GM18502 (cell line): ENCODE measurements around the gene CCDC32.

Experiments
- ATAC-seq: cut with Tn5 transposase; IDR thresholded peaks from one replicate; pipeline ENCODE4 v1.9.1; 2021; ENCODE audit warnings: mild to moderate bottlenecking; ENCODE audit not compliant: unreplicated experiment, poor library complexity

CCDC32 gene

DNA sequence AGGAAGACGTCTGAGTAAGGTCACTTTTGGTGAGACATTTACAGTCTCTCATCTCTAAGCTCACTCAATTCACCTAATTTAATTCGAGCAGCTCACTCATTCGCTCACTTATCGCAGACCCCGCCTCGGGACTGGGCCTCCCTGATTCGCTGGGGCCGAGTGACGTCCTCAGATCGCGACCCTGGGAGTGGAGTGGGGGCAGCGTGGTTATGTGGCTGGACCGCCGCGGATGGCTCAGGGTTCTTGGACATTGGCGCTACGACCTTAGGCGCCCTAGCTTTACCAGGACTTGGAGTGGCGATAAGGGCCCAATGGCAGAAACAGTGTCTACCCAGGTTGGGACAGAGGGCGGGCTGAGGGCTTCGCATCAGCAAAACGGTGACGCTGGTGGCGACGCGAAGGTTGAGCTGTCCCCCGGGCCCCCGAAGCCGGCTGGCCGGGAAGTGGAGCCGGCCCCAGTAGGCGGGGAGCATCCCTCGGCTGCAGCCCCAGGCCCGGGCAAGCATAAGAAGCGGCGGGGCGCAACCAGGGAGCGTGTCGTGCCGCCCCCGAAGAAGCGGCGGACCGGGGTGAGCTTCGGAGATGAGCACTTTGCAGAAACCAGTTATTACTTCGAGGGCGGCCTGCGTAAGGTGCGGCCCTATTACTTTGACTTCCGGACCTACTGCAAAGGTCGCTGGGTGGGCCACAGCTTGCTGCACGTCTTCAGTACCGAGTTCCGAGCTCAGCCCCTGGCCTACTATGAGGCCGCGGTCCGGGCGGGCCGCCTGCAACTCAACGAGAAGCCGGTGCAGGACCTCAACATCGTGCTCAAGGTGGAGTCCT is 4.5 kb upstream of the CCDC32 start, which contains the start of gene RPUSD2:
Gene RPUSD2, plus strand, starts transcription at position 171 of the 825 bp plus-strand sequence. Its CDS starts 39 bp downstream, at position 210.
- peak; percentile 39 for ATAC-seq

DNA sequence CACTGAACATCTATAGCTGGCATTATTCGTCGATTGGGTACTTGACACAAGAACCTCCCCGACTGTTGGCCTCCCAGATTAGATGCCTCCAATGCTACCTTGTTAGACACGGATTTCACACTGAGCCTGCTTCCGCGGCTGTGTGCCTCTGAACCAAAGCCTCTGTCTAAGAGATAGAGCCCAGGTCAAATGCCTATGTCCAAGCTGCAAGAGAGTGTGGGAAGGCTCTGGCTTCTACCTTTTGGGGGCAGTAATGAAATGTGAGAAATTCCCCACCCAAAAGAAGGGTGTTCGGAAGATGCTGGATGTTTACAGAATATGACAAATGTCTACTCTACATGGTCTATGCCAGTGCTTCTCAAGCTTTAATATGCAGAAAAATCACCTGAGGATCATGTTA is 2.3 kb upstream of the CCDC32 start:
- no peak for ATAC-seq

DNA sequence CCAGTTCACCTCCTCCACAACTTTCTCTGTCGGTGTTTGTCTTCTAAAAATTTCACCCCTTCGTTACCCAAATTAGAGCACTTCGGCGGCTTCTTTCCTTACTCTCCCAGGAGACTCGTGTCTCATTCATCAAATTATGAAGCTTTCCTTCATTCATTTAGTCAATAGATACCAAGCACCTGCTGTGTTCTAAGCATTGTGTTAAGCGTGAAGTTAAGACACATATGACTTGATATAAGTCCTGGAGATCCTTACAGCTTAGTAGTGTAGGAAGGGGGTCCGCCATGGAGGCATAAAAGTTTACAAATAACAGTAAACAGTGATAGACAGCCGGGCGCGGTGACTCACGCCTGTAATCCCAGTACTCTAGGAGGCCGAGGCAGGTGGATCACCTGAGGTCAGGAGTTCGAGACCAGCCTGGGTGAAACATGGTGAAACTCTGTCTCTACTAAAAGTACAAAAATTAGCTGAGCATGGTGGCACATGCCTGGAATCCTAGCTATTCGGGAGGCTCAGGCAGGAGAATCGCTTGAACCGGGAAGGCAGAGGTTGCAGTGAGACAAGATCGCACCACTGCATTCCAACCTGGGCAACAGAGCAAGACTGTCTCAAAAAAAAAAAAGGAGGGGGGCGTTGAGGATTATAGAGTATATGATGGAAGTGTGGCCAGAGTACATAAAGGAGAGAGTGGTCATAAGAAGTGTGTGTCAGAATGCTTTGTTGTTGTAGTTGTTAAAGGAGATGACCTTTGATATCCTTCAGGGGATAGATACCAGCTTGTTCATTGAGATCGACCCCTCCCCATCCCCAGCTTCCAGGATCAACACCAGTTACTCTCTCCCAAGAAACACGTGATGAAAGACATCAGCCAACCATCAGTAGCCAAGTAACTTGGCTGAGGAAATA is 744 bp upstream of the CCDC32 start:
- no peak for ATAC-seq

DNA sequence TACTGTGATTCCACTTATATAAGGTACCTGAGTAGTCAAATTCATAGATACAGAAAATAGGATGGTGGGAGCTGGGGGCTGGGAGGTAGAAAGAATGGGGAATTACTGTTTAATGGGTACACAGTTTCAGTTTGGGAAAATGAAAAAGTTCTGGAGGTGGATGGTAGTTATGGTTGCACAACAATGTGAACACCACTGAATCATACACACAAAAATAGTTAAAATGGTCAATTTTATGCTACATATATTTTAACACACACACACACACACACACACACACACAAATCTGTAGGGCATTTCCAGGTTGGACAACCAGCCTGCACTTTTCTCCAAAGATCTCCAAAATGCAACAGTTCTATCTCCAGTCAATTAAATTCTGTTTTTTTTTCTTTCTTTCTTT is 1.4 kb downstream of the CCDC32 start:
- no peak for ATAC-seq

DNA sequence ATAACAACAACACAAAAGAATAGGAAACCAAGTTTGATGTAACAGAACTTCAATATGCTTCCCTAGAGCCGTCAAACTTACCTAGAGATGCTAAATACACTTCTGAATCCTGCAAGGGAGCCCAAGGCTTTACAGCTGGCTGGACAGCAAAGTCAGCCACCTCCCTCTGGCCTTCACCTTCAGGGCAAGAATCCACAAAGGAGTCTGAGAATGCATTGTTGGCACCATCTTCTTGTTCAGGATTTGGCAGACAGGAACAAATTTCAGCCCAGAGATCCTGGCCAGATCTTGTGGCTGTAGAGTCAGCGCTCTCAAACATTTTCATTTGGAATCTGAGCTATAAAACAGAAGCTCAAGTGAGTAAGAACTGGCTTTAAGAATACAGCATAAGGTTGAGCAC is 2.2 kb downstream of the CCDC32 start:
- no peak for ATAC-seq

DNA sequence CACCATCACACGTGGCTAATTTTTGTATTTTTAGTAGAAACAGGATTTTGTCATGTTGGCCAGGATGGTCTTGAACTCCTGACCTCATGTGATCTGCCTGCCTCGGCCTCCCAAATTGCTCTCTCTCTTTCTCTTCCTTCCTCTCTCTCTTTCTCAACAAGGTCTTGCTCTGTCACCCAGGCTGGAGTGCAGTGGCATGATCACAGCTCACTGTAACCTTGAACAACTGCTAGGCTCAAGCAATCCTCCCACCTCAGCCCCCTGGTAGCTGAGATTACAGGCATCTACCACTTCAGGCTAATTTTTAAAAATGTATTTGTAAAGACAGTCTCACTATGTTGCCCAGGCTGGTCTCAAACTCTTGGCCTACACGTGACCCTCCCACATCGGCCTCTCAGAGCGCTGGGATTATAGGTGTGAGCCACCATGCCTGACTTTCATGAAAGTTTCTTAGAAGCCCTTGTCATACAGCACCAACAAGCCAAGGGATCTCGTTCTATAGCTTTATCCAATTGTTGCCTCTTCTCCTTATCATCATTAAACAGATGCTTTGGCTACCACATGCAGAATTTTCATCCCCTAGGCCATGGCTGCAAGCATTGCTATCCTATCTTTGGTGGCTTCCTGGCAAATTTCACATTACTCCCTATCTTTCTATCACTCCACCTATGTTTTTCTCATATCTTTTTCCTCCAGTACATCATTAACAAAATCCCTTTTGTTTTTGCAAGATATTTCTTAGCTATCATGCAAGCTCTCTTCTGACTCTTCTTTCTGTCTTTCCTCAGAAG is 5.7 kb downstream of the CCDC32 start:
- ATAC-seq = peak; percentile 13

DNA sequence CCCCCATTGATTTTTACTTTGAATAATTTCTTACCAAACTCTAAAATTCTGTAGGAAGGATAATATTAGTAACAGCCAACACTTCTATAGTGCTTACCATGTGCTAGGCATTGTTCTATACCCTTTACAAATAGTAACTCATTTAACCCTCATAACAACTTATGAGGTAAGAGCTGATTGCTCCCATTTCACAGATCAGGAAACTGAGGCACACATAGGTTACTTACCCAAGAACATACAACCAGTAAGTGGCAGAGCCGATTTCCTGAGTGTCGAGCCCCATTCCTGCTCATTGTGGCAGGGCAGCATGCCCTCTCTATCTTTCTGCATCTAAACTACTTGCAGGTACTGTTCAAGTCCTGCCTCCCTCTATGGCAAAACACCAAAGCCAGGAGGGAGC is 9.0 kb downstream of the CCDC32 start:
- ATAC-seq = no peak

DNA sequence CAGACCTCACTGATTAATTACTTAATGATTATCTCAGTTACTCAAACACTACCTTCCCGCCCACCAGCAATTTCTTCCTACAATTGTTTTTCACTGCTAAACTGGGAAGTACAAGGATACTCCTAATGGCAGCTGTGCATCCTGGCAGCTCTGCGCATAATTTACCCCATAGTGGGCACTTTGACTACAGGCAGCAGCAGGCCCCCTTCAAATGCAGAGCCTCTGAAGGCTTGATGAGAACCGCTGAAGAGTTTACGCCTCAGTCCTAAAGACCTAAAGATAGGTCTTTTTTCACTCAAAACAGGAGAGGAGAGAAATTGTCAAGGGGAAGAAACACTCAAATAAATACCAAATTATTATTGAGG is 10.7 kb downstream of the CCDC32 start:
- no peak for ATAC-seq

DNA sequence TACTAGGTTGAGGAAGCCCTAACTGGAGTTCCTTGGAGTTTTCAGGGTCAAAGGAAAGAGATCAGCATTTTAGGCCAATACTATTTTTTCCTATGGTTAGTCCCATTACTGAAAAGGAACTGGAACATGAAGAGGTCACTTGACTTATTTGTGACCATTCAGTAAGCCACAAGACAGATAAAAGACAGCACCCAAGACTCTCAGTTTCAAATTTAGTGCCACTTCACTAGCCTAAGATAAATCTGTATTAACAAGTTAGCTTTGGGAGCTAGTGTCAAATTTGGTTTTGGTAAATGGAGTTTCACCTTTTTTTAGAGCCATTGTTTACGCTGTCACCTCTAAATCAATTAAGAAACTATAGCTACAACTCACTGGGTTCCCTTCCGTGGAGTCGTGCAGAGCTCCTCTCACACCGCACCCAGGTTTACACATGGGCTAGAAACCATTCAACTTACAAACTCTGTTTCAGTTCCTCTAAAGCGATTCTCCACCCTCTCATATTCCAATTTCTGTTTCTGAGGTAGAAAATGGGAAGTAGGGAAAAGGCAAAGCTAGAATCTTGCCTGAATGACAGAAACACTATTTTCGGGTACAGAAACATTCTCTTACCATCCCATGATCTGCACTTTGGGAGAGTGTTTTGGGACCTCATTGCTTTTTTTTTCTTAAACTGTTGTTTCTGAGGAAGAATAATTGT is 14.4 kb downstream of the CCDC32 start:
- ATAC-seq = peak; percentile 75

DNA sequence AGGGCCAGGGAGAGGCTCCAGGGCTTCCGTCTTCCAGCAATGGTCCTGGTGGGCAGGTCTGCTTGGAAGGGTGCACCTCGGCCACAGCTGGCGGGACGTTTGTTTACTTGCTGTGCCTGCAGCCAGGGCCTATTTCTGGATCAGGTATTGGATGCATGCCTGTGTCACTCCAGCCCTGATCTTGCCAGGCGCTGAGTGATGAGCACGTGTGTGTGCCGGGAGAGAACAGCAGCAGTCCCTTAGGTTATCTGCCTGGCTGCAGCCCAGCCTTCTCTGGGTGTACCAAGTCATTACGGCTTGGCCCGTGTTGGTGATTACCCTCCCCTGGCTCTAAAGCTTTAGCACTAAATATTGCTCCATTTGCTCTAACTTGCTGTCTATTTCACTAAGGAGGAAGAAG is 14.9 kb downstream of the CCDC32 start:
- peak; percentile 3 for ATAC-seq

DNA sequence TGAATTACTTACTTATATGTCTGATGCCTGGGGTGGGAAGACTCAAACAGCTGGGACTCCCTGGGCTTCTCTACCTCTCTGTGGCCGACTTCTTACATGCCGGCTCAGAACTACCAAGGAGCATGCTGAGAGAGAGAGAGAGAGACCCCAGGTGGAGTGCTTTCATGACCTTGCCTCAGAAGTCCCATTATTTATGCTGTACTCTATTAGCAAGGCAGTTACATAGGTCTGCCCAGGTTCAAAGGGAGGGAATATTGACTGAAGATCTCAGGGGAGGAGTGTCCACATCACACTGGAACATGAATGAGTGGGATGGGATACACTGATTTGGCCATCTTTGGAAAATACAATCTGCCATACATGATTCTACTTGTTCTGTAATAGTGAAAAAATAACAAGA is 16.2 kb downstream of the CCDC32 start:
- no peak for ATAC-seq

DNA sequence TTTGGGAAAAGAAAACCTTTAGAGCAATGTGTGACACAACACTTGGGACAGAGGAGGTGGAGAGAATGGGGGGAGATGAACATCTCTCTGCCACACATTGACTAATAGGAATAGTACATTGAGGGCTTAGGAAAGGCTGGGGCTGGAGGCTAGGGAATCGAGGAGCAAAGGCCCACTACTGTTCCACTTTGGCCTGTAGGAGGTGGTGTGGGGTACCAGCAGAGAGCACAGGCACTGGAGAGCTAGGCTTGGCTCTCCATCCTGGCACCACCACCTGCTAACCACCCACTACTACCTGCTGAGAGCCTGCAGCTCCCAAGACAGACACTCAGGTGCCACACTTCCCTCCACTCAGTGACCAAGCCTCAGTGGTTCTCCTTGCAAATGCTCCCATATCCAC is 19.4 kb downstream of the CCDC32 start:
- no peak for ATAC-seq

DNA sequence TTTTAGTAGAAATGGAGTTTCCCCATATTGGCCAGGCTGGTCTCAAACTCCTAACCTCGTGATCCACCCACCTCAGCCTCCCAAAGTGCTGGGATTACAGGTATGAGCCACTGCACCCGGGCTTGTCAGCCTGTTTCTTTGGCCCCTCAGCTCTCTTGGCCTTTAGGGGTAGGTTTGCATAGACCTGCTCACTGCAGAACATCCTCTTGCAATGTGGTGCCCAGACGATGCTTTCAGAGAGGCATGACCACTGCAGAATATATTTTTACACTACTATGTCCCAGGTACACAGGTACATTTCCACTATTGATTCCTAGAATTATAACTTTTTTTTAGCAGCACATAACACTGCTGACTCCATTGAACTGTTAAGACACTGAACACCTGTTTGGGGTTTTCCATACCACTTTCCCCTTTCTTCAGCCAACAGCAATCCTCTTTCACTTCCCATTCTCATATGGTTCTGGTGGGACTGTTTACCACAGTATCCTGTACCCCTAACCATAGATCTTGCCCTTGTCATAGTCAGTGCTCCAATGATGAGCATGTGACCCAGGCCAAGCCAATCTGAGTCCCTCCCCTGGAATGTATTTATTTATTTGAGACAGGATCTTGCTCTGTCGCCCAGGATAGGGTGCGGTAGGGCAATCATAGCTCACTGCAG is 21.1 kb downstream of the CCDC32 start:
- ATAC-seq = peak; percentile 76

DNA sequence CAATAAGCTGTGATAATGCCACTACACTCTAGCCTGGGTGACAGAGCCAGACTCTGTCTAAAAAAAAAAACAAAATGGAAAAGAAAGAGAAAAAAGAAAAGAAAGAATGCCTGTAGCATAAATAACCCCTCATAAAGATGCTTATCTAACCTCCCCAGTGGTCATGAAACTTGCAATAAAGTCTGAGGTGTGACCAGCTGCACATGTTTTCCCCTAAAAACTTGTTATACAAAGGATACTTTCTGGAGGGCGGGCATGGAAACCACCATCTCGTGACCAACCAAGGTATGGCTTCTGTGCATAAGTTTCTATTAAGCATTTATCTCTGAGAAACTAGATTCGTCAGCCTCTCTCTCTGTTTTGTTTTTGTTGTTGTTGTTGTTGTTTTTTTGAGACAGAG is 21.8 kb downstream of the CCDC32 start:
- ATAC-seq = peak; percentile 36

DNA sequence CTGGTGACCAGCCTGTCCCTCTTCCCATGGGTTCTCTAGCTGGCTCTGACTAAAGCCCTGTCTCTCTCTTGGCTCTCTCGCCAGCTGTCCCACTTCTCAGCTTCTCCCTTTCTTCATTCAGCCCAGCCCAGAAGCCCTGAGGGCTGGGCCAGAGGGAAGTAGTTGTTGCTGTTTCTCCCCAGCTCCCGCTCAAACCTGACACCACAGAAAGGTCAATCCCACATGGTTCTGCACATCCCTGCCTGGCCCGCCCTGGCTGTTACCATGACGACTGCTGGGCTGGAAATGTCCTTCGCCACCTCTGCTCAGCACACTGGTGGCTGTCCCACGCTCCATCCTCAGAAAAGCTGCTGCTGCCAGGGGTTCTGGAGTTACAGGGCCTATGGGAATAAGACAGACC is 25.9 kb downstream of the CCDC32 start:
- ATAC-seq = no peak

DNA sequence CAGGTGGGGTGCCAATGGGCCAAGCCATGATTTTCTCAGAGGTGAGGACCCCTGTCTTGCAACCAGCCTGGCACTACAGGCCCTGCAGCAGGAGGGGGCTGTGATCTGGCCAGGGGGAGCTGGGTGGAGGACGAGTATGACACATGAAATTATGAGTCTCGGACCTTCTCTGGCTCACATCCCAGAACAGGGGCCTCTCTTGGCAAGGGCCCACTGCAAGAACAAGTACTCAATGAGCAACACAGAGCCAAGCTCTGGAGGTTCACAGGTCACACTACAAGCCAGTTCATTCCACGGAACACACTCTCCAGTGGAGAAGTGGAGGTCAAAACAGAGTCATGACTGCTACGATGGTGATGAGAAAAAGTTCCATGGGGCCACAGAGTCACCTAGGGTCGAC is 28.3 kb downstream of the CCDC32 start:
- ATAC-seq = no peak

DNA sequence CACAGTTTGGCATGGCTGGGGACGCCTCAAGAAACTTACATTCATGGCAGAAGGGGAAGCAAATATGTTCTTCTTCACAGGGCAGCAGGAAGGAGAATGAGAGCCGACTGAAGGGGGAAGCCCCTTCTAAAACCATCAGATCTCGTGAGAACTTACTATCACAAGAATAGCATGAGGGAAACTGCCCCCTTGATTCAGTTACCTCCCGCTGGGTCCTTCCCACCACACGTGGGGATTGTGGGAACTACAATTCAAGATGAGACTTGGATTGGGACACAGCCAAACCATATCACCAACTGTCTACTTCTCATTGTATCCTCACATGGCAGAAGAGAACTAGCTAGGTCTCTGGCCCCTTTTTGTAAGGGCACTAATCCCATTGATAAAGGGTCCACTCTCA is 30.5 kb downstream of the CCDC32 start:
- no peak for ATAC-seq

DNA sequence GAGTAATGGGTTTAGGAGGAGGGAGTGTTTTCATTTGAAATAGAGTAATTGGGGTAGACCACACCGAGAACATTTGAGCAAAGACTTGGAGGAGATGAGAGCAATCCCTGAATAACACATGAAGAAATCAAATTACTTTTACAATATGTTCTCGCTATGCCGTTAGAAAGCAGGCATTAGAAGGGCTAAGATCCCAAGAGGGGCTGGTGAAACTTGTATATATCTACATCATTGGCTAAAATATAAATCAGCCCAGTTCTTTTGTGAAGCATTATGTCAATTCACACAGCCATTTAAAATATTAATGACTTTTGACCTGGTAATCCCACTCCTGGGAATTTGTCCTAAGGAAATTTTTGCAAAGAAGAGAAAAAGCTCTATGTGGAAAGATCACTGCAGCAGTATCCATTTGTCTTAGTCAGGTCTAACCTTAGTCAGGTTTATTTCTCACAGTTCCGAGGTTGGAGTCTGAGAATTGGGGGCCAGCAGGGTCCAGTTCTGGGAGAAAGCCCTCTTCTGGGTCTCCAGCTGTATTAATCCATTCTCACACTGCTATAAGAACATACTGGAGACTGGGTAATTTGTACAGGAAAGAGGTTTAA is 31.0 kb downstream of the CCDC32 start:
- ATAC-seq = no peak

DNA sequence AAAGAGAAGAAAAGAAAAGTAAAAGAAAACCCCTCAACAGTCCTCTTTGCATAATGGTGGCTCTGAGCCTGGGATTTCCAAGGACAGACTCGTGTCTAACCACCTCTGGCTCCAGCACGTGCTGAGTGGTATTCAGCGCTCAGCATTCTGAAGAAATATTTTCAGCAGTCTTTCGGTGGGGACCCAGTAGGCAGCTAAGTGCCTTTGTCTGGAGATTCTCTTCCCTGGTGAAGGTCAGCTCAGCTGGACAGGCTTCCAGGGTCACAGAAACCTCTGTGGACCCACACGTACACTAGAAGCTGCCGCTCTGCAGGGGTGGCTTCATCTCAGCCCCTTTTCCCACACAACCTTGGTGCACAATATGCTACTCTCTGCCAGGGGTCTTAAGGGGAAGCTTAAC is 36.0 kb downstream of the CCDC32 start:
- ATAC-seq = no peak
